HG03457 (cell line): ENCODE results near the gene RNF152.
"Not testable (repeated sequence)": the region's sequence is repeated elsewhere in the genome, so short reads cannot be mapped to it uniquely, and the experiment has no call there.

Source experiments
- ATAC-seq: cut with Tn5 transposase; IDR thresholded peaks from one replicate; pipeline ENCODE4 v1.9.1; 2021; ENCODE audit warnings: moderate number of reproducible peaks; ENCODE audit not compliant: unreplicated experiment

RNF152 gene

DNA sequence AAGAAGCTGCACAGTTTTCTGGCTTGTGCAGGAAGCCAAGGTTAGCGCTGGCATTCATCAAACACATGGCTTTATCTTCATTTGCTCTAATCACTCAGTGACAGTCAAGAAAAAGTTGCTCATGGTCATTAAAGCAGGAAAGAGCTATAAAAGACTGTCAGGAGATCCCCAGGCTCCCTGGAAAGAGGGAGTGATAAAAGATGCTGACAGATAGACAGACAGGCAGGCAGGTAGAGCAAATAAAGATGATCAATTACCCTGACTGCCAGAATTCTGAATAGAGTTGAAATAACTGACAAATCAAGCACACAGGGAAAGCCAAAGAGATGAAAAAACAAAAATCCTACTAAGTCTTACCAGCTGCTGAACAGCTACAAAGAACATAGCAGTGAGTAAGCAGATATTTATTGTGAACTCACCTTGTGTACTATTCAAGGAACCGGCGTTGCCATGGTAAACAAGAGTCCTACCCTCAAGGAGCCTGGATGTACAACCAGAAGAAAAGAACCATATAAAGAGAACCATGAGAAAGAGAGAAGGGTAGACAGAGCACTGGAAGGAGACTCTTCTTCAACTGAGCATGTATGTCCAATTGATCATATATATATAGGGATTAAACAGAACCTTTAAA, 68.0 kb downstream of the RNF152 start:
- ATAC-seq = no peak

DNA sequence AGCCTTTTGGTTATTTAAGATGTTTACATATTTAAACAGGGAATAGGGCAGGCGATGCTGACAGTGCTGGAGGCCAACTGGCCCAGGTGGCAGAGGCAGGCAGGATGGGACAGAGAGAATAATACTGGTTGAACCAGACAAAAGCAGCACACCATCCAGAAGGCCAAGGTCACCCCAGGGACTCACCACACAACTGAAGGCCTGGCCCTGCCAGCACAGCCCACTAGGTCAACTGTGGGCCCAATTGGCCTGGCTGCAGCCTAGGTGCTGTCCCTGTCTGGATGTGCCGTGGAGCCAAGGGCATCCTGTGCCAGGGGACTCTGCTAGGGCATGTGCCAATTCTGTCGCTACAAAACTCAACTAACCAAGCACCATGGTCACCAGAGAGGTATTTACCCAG, 69.2 kb downstream of the RNF152 start:
- no peak for ATAC-seq

DNA sequence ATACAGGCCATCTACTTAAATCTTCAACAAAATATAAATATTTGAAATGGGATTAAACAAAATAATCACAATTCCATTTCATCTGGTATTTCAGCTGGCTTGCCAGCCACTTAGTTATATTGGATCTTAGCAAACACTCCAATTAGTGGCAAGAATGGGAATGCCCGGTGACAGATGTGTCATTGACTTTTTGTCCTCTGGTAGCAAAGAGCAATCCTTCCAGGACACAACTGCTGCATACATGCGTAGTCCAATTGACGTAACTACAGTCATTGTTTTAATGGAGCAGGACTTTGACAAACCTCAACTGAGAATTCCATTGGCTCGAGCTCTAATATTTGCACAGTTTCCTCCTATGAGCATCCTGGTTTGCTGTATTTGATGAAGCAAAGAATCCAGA, 69.9 kb downstream of the RNF152 start:
- no peak for ATAC-seq

DNA sequence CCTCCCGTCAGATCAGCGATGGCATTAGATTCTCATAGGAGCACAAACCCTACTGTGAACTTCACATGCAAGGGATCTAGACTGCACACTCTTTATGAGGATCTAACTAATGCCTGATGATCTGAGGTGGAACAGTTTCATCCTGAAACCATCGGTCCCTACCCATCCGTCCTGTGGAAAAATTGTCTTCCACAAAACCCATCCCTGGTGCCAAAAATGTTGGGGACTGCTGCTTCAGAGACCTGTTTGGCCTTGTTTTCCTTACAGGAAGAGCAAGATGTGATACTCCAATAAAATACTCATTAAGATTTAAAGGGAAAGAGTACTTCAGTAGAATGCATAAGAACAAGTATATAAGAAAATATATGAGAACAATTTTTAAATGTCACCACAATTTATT, 71.1 kb downstream of the RNF152 start:
- ATAC-seq = no peak

DNA sequence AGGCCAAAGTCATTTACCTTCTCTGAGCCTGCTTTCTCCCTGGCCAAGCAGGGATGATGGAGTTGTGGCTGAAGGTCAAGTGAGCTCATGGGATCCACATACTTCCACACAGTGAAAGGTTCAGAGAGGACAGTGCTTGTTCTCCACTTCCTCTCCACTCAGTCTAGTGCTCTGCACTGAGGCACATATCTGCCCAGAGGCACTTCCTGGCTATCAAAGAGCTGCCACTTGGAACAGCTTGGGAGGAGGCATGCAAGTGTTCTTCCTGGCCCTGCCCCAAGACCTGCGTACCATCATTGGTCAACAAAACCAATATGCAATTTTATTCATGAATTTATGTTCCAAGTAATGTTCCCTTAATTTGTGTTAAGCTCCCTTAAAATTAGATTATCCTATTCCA, 71.9 kb downstream of the RNF152 start:
- ATAC-seq = no peak

DNA sequence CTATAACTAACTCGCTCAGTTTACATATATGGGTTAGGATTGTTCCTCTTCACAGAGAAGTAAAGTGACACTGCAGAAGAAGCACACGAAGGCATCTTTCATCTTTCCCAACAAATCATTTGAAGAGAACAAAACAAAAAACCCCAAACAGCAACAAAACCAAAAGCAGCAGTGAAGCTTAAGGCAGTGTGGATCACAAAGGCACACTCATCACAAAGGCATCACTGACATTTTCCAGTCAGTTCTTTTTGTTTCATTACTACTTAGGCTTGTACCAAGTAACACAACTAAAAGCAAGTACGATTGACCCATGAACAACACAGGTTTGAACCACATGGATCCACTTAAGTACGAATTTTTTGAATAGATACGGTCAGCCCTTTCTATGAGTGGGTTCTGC, 75.7 kb downstream of the RNF152 start:
- ATAC-seq = no peak

DNA sequence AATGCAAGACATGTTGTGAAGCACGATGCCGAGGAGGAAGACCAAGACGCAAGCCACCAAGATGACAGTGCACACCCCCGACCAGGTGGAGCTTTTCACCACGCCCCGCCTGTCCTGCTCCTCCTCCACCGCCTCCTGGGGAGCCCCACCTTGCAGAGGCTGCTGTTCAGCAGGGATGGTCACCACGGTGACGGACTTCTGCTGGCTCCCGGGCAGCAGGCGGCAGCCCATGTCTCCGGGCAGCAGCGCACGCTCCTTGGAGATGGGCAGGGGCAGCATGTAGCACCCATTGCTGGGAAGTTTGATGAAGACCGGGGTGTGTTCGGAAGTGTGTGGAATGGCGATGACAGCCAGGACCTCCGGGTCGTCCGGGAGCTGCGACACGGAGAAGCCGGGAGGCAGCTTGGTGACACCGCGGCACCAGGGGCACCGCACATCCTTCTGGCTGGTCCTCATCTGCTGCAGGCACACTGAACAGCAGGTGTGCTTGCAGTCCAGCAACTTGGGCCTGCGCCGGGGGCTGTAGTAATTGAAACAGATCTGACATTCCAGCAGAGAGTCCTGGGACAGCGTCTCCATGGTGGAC, 76.8 kb downstream of the RNF152 start:
- no peak for ATAC-seq

DNA sequence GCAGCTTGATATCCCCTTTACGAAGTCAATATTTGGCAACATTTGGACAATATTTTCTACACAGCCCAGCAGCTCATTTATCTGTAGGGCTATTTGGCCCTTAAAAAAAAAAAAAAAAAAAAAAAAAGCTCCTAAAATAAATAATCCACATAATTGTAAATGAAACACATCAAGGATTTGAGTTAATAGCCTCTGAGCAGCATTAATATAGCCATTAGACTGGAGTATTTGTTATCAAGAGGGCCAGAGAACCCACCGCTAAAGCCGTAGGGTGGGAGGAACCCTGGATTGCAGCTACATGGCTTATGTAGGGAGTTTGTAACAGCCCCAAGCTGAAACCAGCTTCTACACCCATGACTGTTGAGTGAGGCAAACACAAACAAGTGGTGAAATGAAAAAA, 84.5 kb downstream of the RNF152 start:
- no peak for ATAC-seq

DNA sequence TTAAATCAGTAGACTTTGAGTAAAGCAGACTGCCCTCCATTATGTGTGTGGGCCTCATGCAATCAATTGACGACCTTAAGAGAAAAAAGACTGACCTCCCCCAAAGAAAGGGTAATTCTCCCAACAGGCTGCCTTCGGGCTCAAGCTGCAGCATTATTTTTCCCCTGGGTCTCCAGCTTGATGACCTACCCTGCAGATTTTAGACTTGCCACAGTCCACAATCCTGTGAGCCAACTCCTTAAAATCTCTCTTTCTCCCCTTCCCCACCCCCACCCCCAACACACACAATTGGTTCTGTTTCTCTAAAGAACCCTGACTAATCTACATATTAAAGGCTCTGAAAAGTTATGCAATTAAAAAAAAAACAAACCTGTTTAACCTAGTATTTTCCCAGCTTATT, 89.4 kb downstream of the RNF152 start:
- no peak for ATAC-seq

DNA sequence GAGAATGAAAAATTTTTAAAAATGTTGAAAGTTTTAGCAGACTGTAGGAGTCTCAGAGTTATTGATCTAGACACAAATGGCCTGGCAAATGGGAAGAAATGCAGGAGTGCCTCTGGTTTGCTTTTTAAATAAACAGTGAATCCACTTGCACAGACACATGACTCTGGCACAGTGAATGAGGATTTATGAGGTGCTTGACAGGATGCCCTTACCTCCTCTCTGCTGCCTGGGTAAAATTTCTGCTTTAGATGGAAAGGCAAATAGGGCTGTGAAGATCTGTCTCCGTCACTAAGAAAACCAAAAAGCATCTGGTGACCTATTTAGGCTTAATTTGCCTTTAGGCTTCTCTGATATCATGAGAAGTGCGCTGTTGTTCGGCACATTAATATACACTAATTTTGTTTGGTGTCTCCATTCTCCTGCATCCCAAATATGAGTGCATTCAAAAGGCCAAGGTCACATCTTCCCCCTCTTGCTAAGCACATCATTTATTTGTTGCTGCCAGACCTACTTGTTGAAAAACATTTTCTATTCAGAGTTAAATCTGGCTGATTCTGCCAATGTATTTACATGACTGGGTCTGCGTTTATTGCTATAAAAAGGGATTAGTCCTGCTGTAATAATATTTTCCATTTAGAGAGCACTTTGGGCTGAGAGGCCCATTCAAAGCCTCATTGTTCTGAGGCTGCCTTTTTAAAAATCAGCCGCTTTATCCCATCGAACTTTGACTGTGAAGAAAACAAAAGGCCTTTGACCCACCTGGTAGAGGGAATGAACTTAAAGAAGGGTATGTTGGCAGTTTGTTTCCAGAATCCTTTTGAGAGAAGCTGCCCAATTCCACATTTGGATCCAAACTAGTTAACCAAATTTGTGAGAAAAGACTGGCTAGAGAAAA, 94.9 kb downstream of the RNF152 start:
- no peak for ATAC-seq

DNA sequence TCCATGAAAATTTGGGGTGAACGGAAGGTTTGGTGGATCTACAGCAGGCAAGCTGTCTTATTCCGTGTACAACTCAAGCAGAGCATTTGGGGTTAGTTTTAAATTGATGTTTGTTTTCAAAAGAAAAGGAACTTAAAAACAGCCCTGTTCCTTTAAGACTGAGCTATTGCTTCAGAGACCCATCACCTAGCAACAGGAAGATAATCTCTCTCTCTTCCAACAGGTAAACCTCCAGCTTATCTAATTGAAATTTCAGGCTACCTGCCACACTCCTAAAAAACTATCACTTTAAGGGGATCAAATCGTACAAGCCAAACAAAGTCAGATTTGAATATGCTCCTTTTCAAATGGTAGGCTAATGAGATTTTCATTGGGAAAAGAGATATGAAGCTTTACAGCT, 101.8 kb downstream of the RNF152 start:
- ATAC-seq = no peak

DNA sequence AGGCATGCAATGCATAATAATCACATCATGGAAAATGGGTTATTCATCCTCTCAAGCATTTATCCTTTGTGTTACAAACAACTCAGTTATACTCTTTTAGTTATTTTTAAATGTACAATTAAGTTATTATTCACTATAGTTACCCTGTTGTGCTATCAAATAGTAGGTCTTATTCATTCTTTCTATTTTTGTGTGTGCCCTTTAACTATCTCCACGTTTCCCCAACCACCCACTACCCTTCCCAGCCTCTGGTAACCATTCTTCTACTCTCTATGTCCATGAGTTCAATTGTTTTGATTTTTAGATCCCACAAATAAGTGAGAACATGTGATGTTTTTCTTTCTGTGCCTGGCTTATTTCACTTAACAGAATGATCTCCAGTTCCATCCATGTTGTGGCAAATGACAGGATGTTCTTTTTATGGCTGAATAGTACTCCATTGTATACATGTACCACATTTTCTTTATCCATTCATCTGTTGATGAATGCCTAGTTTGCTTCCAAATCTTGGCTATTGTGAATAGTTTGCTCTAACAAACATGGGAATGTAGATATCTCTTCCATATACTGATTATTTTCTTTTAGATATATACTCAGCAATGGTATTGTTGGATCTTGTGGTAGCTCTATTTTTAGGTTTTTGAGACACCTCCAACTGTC, 105.7 kb downstream of the RNF152 start:
- not testable (repeated sequence) for ATAC-seq

DNA sequence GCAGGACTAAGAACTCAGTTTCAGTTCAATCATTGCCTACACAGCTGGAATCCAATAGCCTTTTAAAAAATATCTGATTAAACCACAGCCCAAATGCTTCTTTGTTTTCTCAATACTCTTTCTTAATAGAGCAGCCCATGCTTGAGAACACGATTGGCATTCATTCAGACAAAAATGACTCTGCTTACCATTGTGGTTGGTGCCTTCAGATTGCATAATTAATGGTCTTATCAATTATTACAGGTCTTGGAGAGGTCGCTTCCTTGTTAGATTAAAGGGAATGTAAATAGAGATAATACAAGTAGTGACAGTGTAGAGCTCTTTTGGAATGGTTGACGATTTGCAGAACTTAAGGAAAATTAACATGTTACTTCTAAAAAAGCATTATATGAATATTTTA, 107.2 kb downstream of the RNF152 start:
- no peak for ATAC-seq

DNA sequence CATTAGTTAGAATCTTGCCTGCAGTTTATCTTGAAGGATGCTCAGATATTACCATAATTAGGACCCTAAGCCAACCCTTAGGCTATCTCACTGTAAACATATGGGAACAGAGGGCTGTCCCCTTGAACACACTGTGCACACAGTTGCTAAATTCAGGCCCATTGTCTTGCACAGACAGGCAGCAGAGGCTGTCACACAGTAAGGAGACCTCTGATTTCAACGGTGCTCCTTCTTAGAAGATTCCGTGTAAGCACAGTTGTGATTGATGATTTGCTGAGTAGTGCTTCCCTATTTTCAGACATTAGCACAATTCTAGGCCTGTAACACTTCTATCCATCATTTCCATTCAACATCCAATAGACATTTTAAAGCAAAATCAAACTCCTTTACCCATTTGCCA, 108.0 kb downstream of the RNF152 start:
- no peak for ATAC-seq

DNA sequence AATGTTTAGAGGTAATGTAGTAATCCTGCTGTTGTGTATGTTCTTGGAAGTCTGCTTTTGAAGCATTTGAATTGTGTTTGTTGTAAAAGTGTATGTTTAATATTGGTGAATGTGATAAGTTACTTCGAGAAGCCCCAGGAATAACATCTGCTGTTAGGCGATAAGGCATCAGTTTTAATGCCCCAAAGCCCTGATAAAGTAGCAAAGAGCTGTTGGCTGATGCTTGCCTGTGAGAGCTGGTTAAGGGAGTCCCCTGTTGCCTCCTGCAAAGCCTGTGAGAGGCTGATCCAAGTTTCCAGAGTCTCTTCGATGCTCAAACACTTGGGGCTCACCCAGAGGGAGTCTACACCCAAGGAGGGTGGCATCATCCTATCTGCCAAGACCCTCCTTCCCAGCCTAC, 110.3 kb downstream of the RNF152 start:
- no peak for ATAC-seq

DNA sequence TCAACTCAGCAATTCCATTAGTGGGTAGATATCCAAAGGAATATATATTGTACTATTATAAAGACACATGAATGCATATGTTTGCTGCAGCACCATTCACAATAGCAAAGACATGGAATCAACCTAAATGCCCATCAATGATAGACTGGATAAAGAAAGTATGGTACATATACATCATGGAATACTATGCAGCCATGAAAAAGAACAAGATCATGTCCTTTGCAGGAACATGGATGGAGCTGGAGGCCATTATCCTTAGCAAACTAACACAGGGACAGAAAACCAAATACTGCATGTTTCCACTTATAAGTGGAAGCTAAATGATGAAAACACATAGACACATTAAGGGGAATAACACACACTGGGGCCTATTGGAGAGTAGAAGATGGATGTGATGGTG, 116.6 kb downstream of the RNF152 start:
- not testable (repeated sequence) for ATAC-seq

DNA sequence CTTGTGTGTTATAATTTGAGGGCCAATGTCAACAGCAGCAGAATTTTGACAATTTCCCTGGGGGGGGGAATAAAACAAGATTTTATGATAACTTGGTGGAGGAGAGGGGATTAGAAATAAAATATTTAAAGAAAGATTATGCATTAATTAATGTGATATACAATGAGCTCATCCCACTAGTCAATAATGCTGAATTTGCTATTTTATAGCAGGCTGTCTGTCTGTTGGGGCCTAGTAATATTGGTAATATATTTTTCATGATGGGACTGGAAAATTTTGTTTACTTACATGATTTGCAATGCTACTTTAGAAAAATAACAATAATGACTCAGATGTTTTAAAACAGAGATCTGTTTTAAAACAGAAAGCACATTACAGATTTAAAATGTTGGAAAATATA, 118.0 kb downstream of the RNF152 start:
- no peak for ATAC-seq

DNA sequence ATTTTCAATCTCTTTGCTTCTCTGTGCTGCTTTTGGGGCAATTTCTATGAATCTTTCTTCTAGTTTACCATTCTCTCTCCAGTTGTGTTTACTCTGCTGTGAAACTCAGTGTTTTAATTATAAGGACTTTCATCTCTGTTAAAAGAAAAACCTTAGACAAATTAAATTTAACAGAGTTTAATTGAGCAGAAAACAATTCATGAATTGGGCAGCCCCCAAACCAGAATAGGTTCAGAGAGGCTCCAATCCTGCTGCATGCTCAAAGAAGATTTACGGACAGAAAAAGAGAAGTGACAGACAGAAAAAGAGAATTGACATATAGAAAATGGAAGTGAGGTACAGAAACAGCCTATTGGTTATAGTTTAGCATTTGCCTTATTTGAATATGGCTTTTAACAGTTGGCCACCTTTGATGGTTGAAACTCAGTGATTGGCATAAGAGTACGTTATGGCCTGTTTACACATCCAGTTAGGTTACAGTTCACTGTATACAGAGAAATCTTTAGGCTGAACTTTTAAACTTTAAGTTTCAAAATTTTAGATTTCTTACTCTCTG, 120.4 kb downstream of the RNF152 start:
- no peak for ATAC-seq

DNA sequence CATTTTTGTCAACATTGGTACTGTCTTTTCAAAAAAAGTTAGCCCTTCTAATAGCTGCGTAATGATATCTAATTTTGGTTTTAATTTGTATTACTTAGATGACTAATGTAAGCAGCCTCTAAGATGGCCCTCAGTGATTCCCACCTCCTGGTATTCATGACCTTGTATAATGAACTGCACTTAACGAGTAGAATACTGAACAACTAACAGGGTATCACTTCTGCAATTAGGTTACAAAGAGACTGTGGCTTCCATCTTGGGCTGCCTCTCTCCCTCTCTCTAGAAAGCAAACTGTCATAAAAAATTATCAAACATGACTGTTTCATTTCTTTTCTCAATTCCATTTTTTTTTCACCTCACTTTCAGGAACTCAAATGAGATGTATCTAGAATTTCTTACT, 120.9 kb downstream of the RNF152 start:
- ATAC-seq = no peak

DNA sequence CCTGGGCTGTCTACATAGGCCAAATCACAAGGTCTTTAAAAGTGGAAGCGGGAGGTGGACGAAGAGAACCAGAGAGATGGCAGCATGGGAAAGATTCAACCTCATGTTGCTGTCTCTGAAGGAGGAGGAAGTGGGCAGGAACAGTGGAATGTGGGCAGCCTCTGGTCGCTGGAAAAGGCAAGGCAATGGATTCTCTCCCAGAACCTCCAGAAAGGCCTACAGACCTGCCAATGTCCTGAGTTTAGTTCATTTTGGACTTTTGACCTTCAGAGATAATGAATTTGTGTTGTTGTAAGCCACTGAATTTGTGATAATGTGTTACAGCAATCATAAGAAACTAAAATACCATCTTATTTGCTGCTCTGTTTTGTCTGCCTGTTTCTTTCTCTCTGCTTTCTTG, 122.5 kb downstream of the RNF152 start:
- ATAC-seq = no peak

DNA sequence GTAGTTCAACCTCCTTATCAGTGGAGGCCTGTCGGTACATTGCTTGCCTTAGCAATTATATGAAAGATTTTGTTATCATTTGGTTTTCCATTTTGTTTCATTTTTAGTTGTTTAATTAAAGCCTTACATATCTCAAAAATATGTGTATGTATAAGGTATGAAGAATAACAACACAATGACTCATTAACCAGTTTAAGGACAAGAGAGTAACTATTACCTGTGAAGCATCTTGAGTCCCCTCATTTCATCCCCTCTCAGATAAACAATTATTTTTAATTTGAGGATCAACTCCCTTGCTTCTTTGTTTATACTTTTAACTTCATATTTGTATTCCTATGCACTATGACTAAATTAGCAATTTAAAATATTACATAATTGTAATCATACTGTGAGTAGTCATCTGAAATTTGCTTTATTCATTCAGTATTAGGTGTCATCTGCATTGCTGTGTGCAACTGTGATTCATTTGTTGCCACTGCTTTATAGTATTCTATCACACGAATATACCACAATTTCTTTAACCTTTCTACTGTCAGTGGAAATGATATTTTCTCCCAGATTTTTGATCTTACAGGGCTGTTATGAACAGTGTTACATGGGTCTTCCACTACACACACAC, 126.4 kb downstream of the RNF152 start:
- no peak for ATAC-seq
